RPMI7951 (cell line): Measurements from ENCODE around the gene PDE6B. TPM values are rescaled to one million over a fixed set of nuclear protein-coding genes. Genes with fewer than 3 reads are reported as not detected.

ENCODE experiments used
- DNase-seq: peaks from one replicate; pipeline ENCODE4 v3.0.0-alpha.2; 2012; ENCODE audit warnings: low read depth
- total RNA-seq: library from RNA; depleted of rRNA; stranded (reverse); fragments of >200 nt; shearing (Covaris generic); gene quantifications from 2 replicates; pipeline ENCODE4 v1.2.3, GENCODE V29; 2014

PDE6B gene
- total RNA-seq, 1 experiment from 2014 or later, result not detected

DNA sequence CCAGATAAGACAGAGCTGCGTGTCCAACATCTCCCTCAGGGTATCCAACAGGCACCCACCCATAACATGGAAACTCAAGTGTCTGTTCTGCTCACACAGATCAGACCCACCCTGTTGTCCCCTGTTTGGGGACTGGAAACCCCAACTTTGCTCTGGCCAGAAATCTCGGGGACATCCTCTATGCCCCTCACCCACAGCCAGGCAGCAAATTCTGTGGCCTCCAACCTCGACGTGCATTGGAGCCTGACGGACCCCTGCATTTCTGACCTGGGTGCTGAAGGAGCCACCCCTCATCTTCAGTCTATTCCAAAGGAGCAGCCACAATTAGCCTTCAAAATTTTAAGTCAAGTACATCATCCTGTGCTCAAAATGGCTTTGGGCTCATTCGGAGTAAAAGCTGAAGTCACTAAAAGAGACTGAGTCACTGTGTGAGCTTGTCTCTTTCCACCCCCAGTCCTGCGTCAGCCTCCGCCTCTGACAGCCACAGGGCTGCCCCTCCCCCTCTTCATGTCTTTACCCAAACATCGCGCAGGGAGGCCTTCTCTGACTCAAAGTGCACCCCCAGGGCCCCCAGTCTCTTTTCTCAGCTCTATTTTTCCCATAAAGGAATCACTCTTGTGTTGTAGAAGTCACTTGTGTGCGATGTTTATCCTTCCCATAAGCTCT is 24.4 kb upstream of the PDE6B start:
- DNase-seq, result no peak

DNA sequence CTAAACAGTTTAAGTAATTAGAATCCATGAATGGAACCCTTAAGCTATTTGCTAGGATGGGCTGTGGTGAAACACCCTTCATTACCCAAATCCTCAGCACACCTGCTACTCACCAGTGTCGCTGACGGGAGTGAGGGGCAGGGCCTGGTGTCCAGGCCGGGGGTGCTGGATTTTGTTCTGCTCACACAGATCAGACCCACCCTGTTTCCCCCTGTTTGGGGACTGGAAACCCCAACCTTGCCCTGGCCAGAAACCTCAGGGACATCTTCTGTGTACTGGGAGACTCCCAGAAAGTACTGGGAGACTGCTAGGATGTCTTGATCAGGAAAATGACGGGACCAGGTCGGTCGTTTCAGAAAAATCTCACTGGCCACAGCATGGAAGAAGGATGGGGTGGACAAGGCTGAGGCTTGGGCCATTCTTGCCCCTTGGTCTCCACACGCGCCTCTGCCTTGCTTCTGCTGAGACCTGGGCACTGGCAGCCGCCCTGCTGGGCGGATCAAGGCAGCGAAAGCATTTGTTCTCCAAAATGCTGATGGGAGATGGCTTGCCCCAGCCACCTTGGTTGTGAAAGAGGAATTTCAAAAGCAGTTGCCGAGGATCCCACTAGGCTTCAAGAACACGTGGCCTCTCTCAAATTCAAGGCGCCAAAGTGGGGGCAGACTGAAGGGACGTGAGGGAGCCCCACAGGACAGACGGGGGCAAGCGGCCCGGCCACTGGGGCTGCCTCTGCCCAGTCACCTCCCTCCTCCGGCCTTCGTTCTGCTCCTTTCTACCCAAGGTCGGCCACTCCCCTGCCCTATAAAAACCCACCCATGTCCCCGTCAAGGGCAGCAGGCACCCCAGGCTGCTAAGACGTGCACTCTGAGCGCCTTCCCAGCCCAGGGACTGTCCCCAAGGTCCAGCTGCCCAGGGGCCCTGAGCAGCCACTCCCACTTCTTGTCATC is 23.5 kb upstream of the PDE6B start:
- no peak for DNase-seq

DNA sequence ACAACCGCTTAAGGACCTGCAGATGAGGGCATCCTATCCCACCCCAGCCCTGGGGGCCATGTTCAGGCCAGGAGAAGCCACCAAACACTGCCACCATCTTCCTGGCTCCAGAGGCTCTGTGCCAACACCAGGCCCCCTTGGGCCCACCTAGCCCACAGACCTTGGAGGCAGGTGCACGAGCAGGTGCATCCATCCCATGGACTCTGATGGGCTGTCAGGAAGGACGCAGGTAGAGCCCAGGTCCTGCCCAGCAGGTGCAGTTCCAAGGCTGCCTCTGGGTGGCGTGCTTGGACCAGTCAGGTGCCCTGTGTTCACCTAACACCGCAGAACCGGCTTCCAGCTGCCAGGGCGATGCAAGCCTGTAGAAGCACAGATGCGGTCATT is 22.8 kb upstream of the PDE6B start:
- DNase-seq, result no peak

DNA sequence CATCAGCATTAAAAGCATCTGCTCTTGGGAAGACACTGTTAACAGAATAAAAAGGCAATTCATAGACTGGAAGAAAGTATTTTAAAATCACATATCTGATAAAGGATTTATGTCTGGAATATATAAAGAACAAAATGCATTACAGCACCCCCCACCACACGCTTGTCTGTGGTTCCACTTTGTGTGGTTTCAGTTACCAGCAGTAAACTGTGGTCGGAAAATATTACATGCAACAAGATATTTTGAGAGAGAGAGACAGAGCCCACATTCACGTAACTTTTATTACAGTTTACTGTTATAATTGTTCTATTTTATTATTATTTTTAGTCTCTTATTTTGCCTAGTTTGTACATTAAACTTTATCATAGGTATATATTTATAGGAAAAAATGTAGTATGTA is 21.2 kb upstream of the PDE6B start:
- DNase-seq, result no peak

DNA sequence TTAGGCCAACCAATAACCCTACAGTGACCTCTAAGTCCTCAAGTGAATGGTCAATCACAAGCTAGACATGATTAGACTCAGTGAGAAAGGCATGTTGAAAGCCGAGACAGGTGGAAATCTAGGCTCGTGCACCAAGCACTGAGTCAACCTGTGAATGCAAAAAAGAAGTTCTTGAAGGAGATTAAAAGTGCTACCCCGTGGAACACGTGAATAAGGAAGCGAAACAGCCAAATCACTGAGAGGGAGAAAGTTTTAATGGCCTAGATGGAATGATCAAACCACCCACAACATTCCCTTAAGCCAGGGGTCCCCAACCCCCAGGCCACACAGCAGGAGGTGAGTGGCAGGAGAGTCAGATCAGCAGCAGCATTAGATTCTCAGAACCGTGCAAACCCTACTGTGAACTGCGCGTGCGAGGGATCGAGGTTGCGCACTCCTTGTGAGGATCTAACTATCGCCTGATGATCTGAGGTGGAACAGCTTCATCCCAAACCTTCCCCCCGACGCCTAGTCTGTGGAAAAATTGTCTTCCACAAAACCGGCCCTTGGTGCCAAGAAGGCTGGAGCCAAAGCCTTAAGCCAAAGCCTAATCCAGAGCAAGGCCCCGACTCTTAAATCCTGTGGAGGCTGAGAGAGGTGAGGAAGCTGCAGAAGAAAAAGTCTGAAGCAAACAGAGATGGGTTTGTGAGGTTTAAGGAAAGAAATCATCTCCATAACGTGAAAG is 19.5 kb upstream of the PDE6B start:
- no peak for DNase-seq

DNA sequence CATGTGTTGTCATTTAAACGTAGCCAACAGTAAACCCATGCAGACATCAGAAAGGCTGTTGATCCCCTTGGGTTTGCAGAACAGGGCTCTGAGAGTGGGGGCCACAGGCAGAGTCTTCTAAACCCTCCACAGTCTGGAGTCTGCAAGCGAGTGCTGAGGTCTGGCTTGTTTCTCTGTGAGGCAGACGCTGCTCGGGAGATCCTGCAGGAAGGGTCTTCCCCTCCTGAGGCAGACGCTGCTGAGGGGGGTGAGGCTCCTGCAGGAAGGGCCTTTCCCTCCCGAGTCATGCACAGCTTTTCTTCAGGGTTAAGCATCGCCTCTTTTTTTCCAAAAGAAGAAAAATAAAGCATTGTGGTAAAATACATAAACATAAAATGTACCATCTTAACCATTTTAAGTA is 17.1 kb upstream of the PDE6B start:
- no peak for DNase-seq

DNA sequence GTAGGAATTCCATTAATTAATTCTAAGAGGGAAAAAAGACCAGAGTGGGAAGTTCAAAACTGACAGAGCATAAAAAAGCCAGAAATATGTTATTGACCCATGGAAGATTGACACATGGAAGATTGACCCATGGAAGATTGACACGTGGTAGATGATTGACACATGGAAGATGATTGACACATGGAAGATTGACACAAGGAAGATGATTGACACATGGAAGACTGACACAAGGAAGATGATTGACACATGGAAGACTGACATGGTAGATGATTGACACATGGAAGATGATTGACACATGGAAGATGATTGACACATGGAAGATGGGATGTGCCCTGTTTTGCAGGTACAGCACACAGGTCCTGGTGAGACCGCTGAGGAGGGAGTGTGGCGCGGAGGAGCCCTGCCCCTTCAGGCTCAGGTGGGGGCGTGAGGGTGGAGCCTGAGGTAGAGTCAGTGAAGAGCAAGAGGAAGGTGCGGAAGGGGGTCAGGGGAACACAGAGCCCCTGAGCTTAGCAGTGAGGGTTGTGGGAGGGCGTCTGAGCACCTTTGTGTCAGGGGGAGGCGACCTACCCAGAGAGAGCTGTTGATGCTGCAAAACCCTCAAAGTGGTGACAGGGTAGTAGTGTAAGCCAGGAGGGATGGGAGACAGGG is 15.8 kb upstream of the PDE6B start:
- no peak for DNase-seq

DNA sequence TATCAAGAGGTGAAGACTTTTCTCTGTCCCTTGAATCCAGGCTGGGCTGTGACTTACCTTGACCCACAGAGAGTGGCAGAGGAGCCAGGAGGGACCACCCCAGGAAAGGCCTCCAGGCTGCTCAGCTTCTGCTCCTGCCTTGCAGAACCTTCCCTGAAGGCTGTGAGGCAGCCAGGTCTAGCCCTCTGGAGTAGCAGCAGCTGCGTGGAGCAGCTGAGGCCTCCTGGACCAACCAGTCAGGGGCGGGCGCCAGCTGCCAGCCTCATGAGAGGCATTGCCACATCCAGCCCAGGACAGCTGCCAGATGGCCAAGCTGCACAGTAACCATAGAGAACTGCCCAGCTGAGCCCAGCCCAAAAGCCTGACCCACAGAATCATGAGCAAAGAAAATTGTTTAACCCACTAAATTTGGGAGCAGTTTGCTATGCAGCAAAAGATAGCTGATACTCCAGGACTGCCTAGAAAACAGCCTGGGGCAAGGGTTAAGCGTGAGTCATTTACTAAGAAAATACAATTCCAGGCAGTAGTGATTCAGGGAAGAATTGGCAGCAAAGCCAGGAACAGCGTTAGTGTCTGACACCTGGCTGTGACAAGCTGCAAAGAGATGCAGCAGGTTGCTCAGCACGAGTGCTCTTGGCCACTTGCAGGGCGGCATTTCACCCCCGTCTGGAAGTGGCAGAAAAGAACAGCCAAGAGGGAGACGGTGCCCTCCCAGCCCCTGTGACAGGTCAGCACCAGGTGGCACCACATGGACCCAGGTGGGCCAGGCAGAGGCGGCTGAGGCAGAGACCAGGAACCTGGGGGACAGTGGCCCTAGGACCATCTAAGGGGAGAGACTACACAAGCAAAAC is 14.7 kb upstream of the PDE6B start:
- peak; percentile 84 for DNase-seq

DNA sequence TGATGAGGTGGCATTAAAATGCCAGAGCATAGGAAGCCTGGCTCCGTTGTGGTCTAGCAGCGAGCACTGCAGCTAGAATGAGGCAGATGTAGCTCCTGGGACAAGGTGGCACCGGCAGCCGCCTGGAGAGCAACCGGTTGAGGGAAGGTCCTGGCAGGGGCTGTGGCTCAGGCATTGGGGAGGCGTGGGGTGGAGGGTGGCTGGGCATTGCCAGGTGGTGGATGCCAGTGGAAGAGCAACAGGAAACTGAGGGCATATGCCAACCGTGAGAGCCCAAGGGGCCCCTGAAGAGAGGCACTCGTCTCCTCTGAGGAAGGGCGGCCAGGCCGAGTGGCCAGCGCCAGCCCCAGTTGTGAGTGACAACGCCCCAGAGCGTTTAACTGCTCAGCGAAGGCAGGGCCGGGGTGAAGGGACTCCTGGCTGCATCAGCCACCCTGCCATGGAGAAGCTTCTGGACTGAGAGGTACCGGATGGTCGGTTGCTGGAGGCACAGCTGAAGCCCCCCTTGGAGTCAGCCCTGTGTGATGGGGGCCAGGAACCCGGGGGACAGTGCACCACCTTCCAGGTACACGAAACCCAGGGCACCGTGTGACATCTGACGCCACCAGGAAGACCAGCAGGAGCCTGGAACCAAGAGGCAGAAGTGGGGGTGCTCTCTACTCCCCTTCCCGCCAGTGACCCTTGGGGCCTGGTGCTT is 13.2 kb upstream of the PDE6B start:
- no peak for DNase-seq

DNA sequence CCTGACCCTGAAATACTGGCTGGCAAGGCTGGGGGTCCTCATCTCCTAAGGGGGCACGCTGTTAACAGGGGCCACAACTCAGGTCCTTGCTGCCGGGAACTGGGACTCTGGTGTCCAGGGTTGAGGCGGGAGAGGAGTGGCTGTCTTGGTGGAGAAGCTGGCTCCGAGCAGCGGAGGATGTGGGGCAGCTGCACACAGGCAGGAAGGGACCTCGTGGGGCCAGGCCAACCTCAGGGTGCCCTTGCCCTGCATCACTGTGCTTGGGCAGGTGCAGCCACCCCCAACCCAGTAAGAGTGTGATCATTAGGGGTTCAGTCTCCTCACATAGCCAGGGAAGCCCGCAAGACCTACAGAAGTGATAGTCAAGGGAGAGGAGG is 12.6 kb upstream of the PDE6B start:
- DNase-seq, result no peak

DNA sequence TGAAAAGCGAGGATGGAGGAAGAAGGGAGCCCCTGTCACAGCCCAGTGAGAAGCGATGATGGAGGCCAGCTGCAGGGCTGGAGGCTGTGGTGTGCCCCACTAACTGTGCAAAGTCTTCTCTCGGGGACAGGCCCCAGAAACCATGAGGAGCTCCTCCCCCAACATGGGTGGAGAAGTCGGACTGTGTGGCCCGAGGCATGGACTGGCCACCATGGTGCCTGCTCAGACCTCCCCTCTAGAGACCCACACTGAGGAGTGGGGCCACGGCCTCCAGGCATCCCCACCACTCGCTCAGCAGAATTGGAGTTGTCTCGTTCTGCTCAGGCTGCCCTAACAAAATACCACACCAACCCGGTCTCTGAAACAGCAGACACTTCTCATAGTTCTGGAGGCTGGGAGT is 12.2 kb upstream of the PDE6B start:
- DNase-seq, result no peak

DNA sequence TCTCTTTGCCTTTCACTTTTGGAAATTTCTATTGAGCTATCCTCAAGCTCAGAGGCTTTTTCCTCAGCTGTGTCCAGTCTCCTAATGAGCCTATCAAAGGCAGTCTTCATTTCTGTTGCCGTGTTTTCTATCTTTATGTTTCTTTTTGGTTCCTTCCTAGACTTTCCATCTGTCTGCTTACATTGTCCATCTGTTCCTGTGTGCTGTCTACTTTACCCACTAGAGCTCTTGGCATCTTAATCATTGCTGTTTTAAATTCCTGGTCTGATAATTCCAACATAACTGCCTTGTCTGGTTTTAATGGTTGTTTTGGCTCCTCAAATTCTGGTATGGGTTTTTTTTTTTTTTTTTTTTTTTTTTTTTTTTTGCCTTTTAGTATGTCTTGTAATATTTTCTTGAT is 9.3 kb upstream of the PDE6B start:
- DNase-seq, result no peak

DNA sequence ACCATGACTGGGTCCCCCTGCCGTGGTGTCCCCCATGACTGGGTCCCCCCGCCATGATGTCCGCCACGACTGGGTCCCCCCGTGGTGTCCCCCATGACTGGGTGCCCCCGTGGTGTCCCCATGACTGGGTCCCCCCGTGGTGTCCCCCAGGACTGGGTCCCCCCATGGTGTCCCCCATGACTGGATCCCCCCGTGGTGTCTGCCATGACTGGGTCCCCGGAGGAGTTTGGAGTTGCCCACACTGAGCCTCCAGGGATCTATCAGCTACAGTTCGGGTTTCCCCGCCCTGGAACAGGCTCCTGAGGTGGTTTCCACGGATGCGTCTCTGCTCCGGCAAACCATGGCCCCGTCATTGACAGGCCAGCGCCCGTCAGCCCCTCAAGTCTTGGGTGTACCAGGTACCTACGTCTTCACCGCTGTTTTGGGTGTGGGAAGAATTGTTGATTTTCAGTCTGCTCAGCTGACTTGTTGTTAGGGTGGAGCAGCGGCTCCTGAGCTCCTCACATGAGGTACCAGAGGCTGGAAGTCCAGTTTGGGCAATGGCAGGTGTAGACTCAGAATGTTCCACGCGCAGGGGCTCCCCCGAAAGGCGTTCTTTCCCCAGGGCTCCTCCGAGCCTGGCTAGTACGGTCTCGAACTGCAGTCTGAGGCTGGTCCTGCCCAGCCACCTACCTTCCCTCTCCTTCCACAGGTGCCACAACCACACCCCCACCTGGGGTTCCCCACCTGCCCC is 8.3 kb upstream of the PDE6B start:
- no peak for DNase-seq

DNA sequence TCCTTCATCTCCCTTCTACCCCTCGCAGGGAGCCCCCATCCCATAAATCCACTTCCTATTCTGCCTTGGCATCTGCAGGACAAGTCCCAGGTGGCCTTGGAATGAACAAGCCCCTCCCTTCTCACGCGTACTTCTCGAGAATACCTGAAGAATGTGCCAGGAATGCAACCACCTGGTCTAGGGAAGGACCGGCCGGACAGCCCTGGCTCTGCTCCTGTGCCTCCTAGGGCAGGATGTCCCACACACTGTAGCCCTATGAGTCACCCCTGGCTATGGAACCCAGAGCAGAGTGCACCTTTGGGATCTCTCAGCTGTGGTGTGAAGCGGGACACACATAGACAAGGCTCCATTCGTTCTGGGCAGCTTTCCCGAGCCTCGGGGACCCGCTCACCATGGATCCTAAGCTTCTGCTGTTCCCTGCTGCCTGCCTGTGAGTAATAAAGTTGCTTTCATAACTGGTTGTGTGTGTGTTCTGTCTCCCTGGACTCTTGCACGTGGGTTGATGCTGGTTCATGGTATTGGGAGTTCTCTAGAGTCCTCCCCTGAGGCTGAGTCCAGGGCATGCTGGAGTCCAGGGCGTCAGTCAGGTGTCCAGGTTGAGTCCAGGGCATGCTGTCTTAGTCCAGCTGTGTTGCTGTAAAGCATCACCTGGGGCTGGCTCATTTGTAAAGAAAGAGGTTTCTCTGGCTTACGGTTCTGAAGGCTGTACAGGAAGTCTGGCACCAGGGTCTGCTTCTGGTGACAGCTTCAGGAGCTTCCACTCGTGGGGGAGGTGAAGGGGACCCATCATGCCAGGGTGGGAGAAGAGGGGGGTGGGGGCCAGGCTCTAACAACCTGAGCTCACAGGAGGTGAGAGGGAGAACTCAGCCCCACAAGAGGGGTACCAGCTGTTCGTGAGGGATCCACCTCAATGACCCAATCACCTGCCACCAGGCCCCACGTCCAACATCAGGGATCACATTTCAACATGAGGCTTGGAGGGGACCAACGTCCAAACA is 7.4 kb upstream of the PDE6B start:
- DNase-seq, result no peak

DNA sequence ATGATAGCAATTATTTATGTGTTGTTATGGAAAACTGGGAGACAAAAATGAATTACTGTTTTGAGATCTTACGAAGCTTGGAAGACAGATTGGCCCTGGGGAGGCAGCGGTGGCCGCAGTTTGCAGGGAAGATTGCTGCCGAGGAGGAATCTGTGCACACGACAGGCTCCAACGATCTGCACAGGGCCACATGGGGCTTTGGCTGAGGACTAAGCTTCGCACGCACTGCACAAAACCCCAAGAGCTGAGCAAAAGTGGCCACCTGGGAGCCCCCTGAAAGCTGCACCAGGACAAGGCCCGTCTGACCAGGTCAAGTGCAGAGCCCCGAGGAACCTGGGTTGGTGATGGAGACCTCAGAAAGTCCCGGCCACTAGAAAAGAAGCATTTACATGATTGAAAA is 5.2 kb upstream of the PDE6B start:
- no peak for DNase-seq

DNA sequence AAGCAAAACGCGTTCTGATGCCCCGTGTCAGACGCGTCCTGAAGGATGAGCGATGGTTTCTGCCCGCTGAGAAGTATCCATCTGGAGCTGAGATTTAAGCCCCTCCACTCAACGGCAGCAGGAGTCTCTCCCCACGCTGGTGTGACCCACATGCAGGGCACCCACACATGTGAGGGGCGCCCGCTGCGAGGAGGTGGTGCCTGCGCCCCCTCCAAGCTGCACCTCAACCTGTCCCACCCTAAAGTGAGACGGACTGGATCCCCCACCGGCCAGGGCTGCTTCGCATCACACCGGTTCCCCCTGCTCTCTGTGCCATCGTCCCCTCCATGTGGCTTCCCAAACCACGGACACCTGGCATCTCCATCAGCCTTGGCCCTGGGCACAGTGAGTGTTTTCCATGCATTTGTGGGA is 4.5 kb upstream of the PDE6B start:
- no peak for DNase-seq

DNA sequence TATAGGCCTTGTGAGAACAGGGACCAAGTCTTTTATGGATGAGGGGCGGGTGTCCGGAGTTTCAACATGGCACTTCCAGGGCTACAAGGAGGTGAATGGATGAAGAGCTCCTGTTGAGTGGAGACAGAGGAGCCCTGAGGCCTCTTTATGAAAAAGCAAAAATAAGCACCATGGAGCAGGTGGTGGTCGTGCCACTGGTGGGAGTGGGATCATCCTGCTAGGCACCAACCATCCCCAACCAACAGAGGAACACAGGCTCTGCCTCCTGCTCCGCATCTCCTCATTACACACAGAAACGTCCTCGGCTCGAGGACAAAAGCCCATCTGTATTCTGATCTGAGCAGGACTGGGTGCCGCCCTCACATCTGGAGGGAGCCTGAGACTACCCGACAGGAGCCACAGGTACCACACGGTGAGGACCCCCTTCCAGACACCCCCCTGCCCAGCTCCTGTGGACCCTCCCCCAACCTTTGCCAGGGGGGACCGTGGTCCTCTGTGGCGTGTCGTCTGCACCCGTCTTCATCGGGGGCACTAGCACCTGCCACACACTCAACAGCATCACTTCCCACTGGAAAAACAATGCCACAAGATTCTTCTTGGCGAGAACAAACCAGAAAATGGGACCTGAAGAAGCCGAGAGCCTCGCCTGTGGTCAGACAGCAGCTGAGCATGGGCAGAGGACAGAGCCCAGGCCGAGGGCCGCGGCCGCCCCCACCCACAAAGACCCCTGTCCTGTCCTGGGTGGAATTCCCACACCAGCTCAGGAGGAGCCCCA is 3.9 kb upstream of the PDE6B start:
- no peak for DNase-seq
